M059J (cell line): Measurements from ENCODE around the gene TALDO1. TPM values are rescaled to one million over a fixed set of nuclear protein-coding genes. Genes with fewer than 3 reads are reported as not detected.
A peak's percentile ranks its signal among the peaks of the same experiment; 100 is the strongest.
"Not testable (repeated sequence)": the region's sequence is repeated elsewhere in the genome, so short reads cannot be mapped to it uniquely, and the experiment has no call there.

Experiments used
- DNase-seq: peaks from one replicate; pipeline ENCODE4 v3.0.0-alpha.2; 2012; ENCODE audit warnings: low read depth
- total RNA-seq: library from RNA; depleted of rRNA; stranded (reverse); fragments of >200 nt; shearing (Covaris generic); gene quantifications from 2 replicates; pipeline ENCODE4 v1.2.3, GENCODE V29; 2014

Gene TALDO1
- total RNA-seq, 1 experiment from 2014 or later = 252 TPM

- not testable (repeated sequence) for DNase-seq
Observed at GRCh38 chr11:734541-734940, 12.7 kb upstream of the TALDO1 start.

GRCh38 chr11:737366-737765, 9.9 kb upstream of the TALDO1 start:
- DNase-seq = no peak

- DNase-seq = not testable (repeated sequence)
Observed at GRCh38 chr11:737899-738298, 9.4 kb upstream of the TALDO1 start.

GRCh38 chr11:742156-742546, 5.1 kb upstream of the TALDO1 start:
- DNase-seq = no peak

- DNase-seq = no peak
Observed at GRCh38 chr11:742571-743201, 4.6 kb upstream of the TALDO1 start.

- no peak for DNase-seq
Observed at GRCh38 chr11:745428-745827, 1.8 kb upstream of the TALDO1 start.

- DNase-seq = peak; percentile 66
Observed at GRCh38 chr11:746289-747157, 741 bp upstream of the TALDO1 start.

GRCh38 chr11:748007-748359, 719 bp downstream of the TALDO1 start:
- peak; percentile 37 for DNase-seq

GRCh38 chr11:749731-750130, 2.5 kb downstream of the TALDO1 start:
- DNase-seq = no peak

GRCh38 chr11:760236-760635, 13.0 kb downstream of the TALDO1 start:
- no peak for DNase-seq

GRCh38 chr11:761526-762108, 14.4 kb downstream of the TALDO1 start:
- no peak for DNase-seq

GRCh38 chr11:762421-763072, 15.3 kb downstream of the TALDO1 start:
- peak; percentile 92 for DNase-seq

GRCh38 chr11:763073-763463, 15.8 kb downstream of the TALDO1 start:
- DNase-seq = no peak

GRCh38 chr11:763549-764321, 16.5 kb downstream of the TALDO1 start:
- DNase-seq = no peak

GRCh38 chr11:764322-765024, 17.2 kb downstream of the TALDO1 start:
- no peak for DNase-seq

GRCh38 chr11:765025-765801, 17.9 kb downstream of the TALDO1 start:
- DNase-seq = peak; percentile 61

- DNase-seq = no peak
Observed at GRCh38 chr11:765802-766091, 18.5 kb downstream of the TALDO1 start.

GRCh38 chr11:766106-766935, 19.1 kb downstream of the TALDO1 start:
- no peak for DNase-seq

GRCh38 chr11:766936-767210, 19.6 kb downstream of the TALDO1 start:
- DNase-seq = no peak

GRCh38 chr11:767238-767637, 20.0 kb downstream of the TALDO1 start:
- DNase-seq = no peak
